Testis (tissue), 2 donors: ENCODE measurements around the gene DLX3.

Experiments
- POLR2A ChIP-seq: fragments of 450-650 bp; IDR thresholded peaks from one replicate; pipeline ENCODE4 v1.6.1; 2017; ENCODE audit warnings: antibody characterized with exemption, mild to moderate bottlenecking, moderate library complexity
- TF ChIP-seq, protein P1 (sequence below), 3 experiments: fragments of 450-650 bp in 2 of 3; fragments of 200-600 bp in 1 of 3; sonication (generic) in 1 of 3; IDR thresholded peaks; one replicate each; pipeline ENCODE4 v1.5.1; 2016 to 2019; ENCODE audit warnings: antibody characterized with exemption in 3 of 3, mild to moderate bottlenecking in 2 of 3, moderate library complexity in 1 of 3

DNA sequence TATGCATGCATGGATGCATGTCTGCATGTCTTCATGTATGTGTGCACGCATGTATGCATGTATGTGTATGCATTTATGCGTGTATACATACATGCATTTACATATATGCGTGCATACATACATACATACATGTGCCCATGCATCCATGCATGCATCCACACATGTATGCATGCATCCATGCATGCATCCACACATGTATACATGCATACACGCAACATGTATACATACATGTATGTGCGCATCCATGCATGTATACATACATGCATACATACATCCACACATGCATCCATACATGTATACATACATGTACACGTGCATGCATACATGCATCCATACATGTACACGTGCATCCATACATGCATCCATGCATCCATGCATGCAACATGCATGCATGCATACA is 29.8 kb upstream of the DLX3 start:
- TF ChIP-seq, protein P1, sequence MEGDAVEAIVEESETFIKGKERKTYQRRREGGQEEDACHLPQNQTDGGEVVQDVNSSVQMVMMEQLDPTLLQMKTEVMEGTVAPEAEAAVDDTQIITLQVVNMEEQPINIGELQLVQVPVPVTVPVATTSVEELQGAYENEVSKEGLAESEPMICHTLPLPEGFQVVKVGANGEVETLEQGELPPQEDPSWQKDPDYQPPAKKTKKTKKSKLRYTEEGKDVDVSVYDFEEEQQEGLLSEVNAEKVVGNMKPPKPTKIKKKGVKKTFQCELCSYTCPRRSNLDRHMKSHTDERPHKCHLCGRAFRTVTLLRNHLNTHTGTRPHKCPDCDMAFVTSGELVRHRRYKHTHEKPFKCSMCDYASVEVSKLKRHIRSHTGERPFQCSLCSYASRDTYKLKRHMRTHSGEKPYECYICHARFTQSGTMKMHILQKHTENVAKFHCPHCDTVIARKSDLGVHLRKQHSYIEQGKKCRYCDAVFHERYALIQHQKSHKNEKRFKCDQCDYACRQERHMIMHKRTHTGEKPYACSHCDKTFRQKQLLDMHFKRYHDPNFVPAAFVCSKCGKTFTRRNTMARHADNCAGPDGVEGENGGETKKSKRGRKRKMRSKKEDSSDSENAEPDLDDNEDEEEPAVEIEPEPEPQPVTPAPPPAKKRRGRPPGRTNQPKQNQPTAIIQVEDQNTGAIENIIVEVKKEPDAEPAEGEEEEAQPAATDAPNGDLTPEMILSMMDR (IDR thresholded peaks at IDR 0.05): no peak
- TF ChIP-seq POLR2A: no peak
